ENCODE measurements around the gene CILP2.

- TF ChIP-seq CTCF (conservative IDR thresholded peaks at IDR 0.05; ENCODE audit: low read depth, low read length) (no peak), EZH2phosphoT487 (IDR thresholded peaks at IDR 0.05; ENCODE audit: borderline replicate concordance, low read length) (no peak)
These were observed 5.0 kb upstream of the CILP2 start for GRCh38 chr19:19532806-19533701.

Measured in PC-3 (cell line).